Measurements from ENCODE around the gene TCF7L2.

Gene TCF7L2

GRCh38 chr10:112949143-112949823 lies 764 bp upstream of the TCF7L2 start:
- Histone ChIP-seq H3K27me3 (ENCODE audit: control insufficient read depth, insufficient read depth, low read length) (no peaks in the 10 kb centered on the region), H3K4me3 (ENCODE audit: low read length) (peak overlapping the region; percentile 71), H3K36me3 (ENCODE audit: insufficient read depth, low read length) (no peaks in the 10 kb centered on the region), H3K4me2 (ENCODE audit: low read length) (peak overlapping the region; percentile 90), H3K9ac (ENCODE audit: low read depth, low read length) (peak overlapping the region; percentile 61), H3K4me1 (ENCODE audit: control insufficient read depth, insufficient read depth, low read length) (peaks cover 9% of the 10 kb centered on the region), H3K9me3 (replicated peaks; ENCODE audit: low read length) (no peaks in the 10 kb centered on the region)

- H3K9me3 ChIP-seq (replicated peaks; ENCODE audit: low read length) = no peaks in the 10 kb centered on the region
- peak overlapping the region; percentile 90 for H3K4me2 ChIP-seq (ENCODE audit: low read length)
- peak overlapping the region; percentile 94 for H3K4me3 ChIP-seq (ENCODE audit: low read length)
- peaks cover 23% of the 10 kb centered on the region for H3K4me1 ChIP-seq (ENCODE audit: control insufficient read depth, insufficient read depth, low read length)
- no peaks in the 10 kb centered on the region for H3K36me3 ChIP-seq (ENCODE audit: insufficient read depth, low read length)
- H3K27me3 ChIP-seq (ENCODE audit: control insufficient read depth, insufficient read depth, low read length) = no peaks in the 10 kb centered on the region
- peak overlapping the region; percentile 98 for H3K9ac ChIP-seq (ENCODE audit: low read depth, low read length)
Observed at GRCh38 chr10:112950714-112951358, 789 bp downstream of the TCF7L2 start.

GRCh38 chr10:112951359-112952281 lies 1.6 kb downstream of the TCF7L2 start:
- no peaks in the 10 kb centered on the region for H3K36me3 ChIP-seq (ENCODE audit: insufficient read depth, low read length)
- H3K9ac ChIP-seq (ENCODE audit: low read depth, low read length) = peak overlapping the region; percentile 98
- peak overlapping the region; percentile 94 for H3K4me3 ChIP-seq (ENCODE audit: low read length)
- H3K4me2 ChIP-seq (ENCODE audit: low read length) = peak overlapping the region; percentile 94
- H3K9me3 ChIP-seq (replicated peaks; ENCODE audit: low read length) = no peaks in the 10 kb centered on the region
- no peaks in the 10 kb centered on the region for H3K27me3 ChIP-seq (ENCODE audit: control insufficient read depth, insufficient read depth, low read length)
- peaks cover 30% of the 10 kb centered on the region for H3K4me1 ChIP-seq (ENCODE audit: control insufficient read depth, insufficient read depth, low read length)

GRCh38 chr10:112952282-112953173 lies 2.5 kb downstream of the TCF7L2 start:
- H3K27me3 ChIP-seq (ENCODE audit: control insufficient read depth, insufficient read depth, low read length) = no peaks in the 10 kb centered on the region
- H3K4me2 ChIP-seq (ENCODE audit: low read length) = peak overlapping the region; percentile 94
- no peaks in the 10 kb centered on the region for H3K36me3 ChIP-seq (ENCODE audit: insufficient read depth, low read length)
- H3K9me3 ChIP-seq (replicated peaks; ENCODE audit: low read length) = no peaks in the 10 kb centered on the region
- H3K9ac ChIP-seq (ENCODE audit: low read depth, low read length) = peak overlapping the region; percentile 98
- H3K4me1 ChIP-seq (ENCODE audit: control insufficient read depth, insufficient read depth, low read length) = peaks cover 39% of the 10 kb centered on the region
- H3K4me3 ChIP-seq (ENCODE audit: low read length) = peak overlapping the region; percentile 94

- peak overlapping the region; percentile 94 for H3K4me3 ChIP-seq (ENCODE audit: low read length)
- no peaks in the 10 kb centered on the region for H3K9me3 ChIP-seq (replicated peaks; ENCODE audit: low read length)
- H3K4me2 ChIP-seq (ENCODE audit: low read length) = peak overlapping the region; percentile 94
- peaks cover 47% of the 10 kb centered on the region for H3K4me1 ChIP-seq (ENCODE audit: control insufficient read depth, insufficient read depth, low read length)
- peak overlapping the region; percentile 98 for H3K9ac ChIP-seq (ENCODE audit: low read depth, low read length)
- H3K36me3 ChIP-seq (ENCODE audit: insufficient read depth, low read length) = no peaks in the 10 kb centered on the region
- H3K27me3 ChIP-seq (ENCODE audit: control insufficient read depth, insufficient read depth, low read length) = no peaks in the 10 kb centered on the region
Observed at GRCh38 chr10:112953174-112954159, 3.4 kb downstream of the TCF7L2 start.

GRCh38 chr10:112954974-112955581 lies 5.0 kb downstream of the TCF7L2 start:
- H3K27me3 ChIP-seq (ENCODE audit: control insufficient read depth, insufficient read depth, low read length) = no peaks in the 10 kb centered on the region
- H3K4me3 ChIP-seq (ENCODE audit: low read length) = peak overlapping the region; percentile 94
- no peaks in the 10 kb centered on the region for H3K36me3 ChIP-seq (ENCODE audit: insufficient read depth, low read length)
- H3K4me1 ChIP-seq (ENCODE audit: control insufficient read depth, insufficient read depth, low read length) = peaks cover 64% of the 10 kb centered on the region
- peak overlapping the region; percentile 98 for H3K9ac ChIP-seq (ENCODE audit: low read depth, low read length)
- peak overlapping the region; percentile 94 for H3K4me2 ChIP-seq (ENCODE audit: low read length)
- no peaks in the 10 kb centered on the region for H3K9me3 ChIP-seq (replicated peaks; ENCODE audit: low read length)

GRCh38 chr10:112955582-112956421 lies 5.8 kb downstream of the TCF7L2 start:
- peak overlapping the region; percentile 94 for H3K4me3 ChIP-seq (ENCODE audit: low read length)
- H3K4me2 ChIP-seq (ENCODE audit: low read length) = peak overlapping the region; percentile 94
- H3K9ac ChIP-seq (ENCODE audit: low read depth, low read length) = peak overlapping the region; percentile 98
- peaks cover 69% of the 10 kb centered on the region for H3K4me1 ChIP-seq (ENCODE audit: control insufficient read depth, insufficient read depth, low read length)
- no peaks in the 10 kb centered on the region for H3K36me3 ChIP-seq (ENCODE audit: insufficient read depth, low read length)
- H3K9me3 ChIP-seq (replicated peaks; ENCODE audit: low read length) = no peaks in the 10 kb centered on the region
- no peaks in the 10 kb centered on the region for H3K27me3 ChIP-seq (ENCODE audit: control insufficient read depth, insufficient read depth, low read length)

- no peaks in the 10 kb centered on the region for H3K36me3 ChIP-seq (ENCODE audit: insufficient read depth, low read length)
- no peaks in the 10 kb centered on the region for H3K9me3 ChIP-seq (replicated peaks; ENCODE audit: low read length)
- H3K4me3 ChIP-seq (ENCODE audit: low read length) = peak overlapping the region; percentile 94
- H3K27me3 ChIP-seq (ENCODE audit: control insufficient read depth, insufficient read depth, low read length) = no peaks in the 10 kb centered on the region
- H3K4me1 ChIP-seq (ENCODE audit: control insufficient read depth, insufficient read depth, low read length) = peaks cover 69% of the 10 kb centered on the region
- H3K9ac ChIP-seq (ENCODE audit: low read depth, low read length) = peak overlapping the region; percentile 22
- peak overlapping the region; percentile 94 for H3K4me2 ChIP-seq (ENCODE audit: low read length)
Observed at GRCh38 chr10:112956631-112957350, 6.7 kb downstream of the TCF7L2 start.

GRCh38 chr10:112957640-112958092 lies 7.6 kb downstream of the TCF7L2 start:
- no peaks in the 10 kb centered on the region for H3K9me3 ChIP-seq (replicated peaks; ENCODE audit: low read length)
- peaks cover 69% of the 10 kb centered on the region for H3K4me1 ChIP-seq (ENCODE audit: control insufficient read depth, insufficient read depth, low read length)
- H3K4me2 ChIP-seq (ENCODE audit: low read length) = peak overlapping the region; percentile 73
- peak overlapping the region; percentile 14 for H3K4me3 ChIP-seq (ENCODE audit: low read length)
- H3K36me3 ChIP-seq (ENCODE audit: insufficient read depth, low read length) = no peaks in the 10 kb centered on the region
- H3K9ac ChIP-seq (ENCODE audit: low read depth, low read length) = no peak overlapping the region
- no peaks in the 10 kb centered on the region for H3K27me3 ChIP-seq (ENCODE audit: control insufficient read depth, insufficient read depth, low read length)

All from skeletal muscle satellite cell (primary cell).